Ovary (tissue), 3 donors: Measurements from ENCODE around the gene MTSS2.

Experiments
- EP300 ChIP-seq: sonication (generic); formaldehyde crosslinking; IDR thresholded peaks from one replicate; pipeline ENCODE4 v1.6.1; 2017; ENCODE audit warnings: antibody characterized with exemption
- TF ChIP-seq, protein P1 (sequence below), 3 donors: fragments of 450-650 bp in 2 of 3; fragments of 200-600 bp in 1 of 3; IDR thresholded peaks; one replicate each; pipeline versions ENCODE4 v1.5.1 to v1.8.0; 2016 to 2022; ENCODE audit warnings: antibody characterized with exemption in 3 of 3, mild to moderate bottlenecking in 1 of 3
- donor health status: DM: no; HTN: no; CAD: no.

DNA sequence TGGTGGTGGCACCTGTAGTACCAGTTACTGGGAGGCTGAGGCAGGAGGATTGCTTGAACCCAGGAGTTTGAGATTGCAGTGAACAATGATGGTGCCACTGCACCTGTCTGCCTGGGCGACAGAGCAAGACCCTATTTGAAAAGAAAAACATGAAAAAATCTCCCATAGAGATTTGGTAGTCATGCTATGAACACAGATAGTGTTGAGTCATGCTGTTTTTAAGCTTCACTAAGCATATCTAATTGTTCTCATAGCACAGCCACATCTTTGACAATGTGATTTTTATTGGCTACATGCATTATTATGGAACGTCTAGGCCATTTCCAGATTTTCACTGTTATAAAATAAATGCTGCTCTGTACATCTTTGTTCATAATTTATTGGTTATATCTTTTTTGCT, 33.5 kb downstream of the MTSS2 start:
- TF ChIP-seq, protein P1, sequence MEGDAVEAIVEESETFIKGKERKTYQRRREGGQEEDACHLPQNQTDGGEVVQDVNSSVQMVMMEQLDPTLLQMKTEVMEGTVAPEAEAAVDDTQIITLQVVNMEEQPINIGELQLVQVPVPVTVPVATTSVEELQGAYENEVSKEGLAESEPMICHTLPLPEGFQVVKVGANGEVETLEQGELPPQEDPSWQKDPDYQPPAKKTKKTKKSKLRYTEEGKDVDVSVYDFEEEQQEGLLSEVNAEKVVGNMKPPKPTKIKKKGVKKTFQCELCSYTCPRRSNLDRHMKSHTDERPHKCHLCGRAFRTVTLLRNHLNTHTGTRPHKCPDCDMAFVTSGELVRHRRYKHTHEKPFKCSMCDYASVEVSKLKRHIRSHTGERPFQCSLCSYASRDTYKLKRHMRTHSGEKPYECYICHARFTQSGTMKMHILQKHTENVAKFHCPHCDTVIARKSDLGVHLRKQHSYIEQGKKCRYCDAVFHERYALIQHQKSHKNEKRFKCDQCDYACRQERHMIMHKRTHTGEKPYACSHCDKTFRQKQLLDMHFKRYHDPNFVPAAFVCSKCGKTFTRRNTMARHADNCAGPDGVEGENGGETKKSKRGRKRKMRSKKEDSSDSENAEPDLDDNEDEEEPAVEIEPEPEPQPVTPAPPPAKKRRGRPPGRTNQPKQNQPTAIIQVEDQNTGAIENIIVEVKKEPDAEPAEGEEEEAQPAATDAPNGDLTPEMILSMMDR (IDR thresholded peaks at IDR 0.05), result no peak
- no peak for TF ChIP-seq EP300
